Fibroblast of lung (primary cell): ENCODE data around the gene EEF2.

ENCODE experiments used
- CTCF ChIP-seq, 2 donors: IDR thresholded peaks in 1 of 2; conservative IDR thresholded peaks in 1 of 2; 1 replicate in 1 of 2; 2 replicates in 1 of 2; pipeline ENCODE4 v1.5.1; 2011 to 2012; ENCODE audit warnings: low read length in 2 of 2, control low read depth in 1 of 2, inconsistent platforms in 1 of 2, low read depth in 1 of 2, mild to moderate bottlenecking in 1 of 2
- EZH2 ChIP-seq: IDR thresholded peaks from 2 replicates; pipeline ENCODE4 v1.5.1; 2012; ENCODE audit warnings: low read length, control low read depth, mild to moderate bottlenecking; ENCODE audit errors: missing control alignments

- TF ChIP-seq CTCF (conservative IDR thresholded peaks at IDR 0.05 in 1 of 2, IDR thresholded peaks at IDR 0.05 in 1 of 2; ENCODE audit: low read depth in 1 of 2, low read length in 2 of 2) (peak; percentile 22 to 23), EZH2 (no peak)
These were observed 15.6 kb downstream of the EEF2 start for GRCh38 chr19:3969435-3970312.
